GM19395 (cell line): ENCODE results near the gene SORL1.

Experiments used
- ATAC-seq: cut with Tn5 transposase; IDR thresholded peaks from one replicate; pipeline ENCODE4 v1.9.1; 2021; ENCODE audit warnings: mild to moderate bottlenecking, moderate library complexity; ENCODE audit not compliant: unreplicated experiment

The SORL1 gene

DNA sequence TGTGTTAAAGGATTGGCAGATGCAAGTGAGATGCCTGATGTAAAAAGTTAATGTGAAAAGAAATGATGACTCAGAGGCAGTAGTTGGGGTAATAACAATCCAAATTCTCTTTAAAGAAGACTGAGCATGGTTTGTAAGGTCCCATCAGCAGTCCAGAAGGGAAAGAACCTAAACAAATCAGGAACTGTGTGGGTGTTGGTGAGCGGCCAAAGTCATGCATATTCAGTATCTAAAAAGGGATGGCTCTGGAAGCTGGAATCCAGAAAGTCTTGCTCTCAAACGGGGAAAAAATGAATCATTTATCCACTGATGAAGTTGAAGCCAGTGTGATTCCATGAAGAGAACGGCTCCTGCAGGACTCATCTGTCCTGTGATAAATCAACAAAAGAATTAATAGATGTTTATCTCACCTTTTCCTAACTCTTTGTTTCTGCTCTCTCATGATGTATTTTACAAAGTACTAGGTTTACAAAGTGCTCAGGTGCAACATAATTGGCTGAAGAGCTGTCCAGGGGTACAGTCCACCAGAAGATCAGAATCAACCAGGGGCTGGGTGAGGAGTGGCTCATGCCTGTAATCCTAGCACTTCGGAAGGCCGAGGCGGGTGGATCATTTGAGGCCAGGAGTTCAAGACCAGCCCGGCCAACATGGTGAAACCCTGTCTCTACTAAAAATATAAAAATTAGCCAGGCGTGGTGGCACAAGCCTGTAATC lies 21.1 kb downstream of the SORL1 start:
- no peak for ATAC-seq

- no peak for ATAC-seq
Measured at GRCh38 chr11:121474680-121475079, 22.6 kb downstream of the SORL1 start.

- no peak for ATAC-seq
Measured at GRCh38 chr11:121476379-121477032, 24.4 kb downstream of the SORL1 start.

DNA sequence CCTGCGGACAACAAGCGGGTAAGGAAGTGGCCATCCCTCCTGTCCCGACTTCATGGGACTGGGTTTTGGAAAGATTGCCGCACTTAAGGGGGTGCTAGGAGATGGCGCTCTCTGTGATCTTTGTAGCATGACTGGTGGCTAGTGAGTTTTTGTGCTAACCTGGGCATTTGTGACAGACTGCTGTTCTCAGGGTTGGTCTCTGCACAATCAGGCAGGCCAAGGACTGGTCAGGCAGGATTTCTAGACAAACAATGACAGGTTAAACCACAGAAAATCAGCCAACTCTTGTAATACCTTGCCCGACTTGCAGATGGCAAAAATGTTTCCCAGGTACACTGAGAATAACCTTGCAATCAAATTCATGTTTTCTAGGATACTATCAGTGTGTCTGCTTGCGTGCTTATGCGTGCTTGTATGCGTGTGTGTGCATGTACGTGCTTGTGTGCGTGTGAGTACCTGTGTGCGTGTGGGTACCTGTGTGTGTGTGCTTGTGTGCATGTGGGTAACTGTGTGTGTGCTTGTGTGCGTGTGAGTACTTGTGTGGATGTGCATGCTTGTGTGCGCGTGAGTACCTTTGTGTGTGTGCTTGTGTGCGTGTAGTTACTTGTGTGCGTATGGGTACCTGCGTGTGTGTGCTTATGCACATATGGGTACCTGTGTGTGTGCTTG lies 26.2 kb downstream of the SORL1 start:
- ATAC-seq = no peak

DNA sequence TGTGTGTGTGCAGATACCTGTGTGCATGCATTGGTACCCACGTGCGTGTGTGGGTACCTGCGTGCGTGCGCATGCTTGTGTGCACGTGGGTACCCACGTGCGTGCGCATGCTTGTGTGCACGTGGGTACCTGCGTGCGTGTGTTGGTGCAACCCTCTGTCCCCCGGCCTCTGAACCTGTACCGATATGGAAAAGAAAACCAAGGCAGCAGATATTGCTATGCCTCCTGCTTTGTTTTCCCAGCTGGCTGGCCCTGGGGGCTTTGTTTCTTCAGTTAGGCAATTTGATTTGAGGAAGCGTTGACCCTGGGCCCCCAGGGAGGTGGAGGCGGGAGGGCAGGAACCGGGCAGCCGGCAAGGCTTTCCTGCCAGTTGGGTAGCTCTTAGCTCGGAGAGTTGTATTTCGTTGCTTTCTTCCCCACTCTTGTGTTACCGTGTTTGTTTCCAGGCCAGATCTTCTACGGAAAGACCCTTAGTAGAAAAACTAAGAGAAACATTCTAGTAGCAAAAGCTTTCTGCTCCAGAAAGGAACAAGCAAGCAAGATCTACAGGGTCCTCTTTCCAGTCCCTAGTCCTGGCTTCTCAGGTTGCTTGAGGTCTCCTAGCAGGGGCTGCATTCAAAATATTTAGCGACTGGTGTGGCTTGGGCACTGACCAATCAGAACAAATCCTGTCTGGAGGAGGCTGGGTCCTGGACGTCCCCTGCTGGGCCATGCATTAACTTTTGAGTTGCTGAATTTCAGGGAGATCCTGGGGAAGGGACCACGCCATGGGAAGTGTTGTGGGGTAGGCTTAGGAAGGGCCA lies 27.0 kb downstream of the SORL1 start:
- no peak for ATAC-seq

- no peak for ATAC-seq
Measured at GRCh38 chr11:121479698-121480238, 27.7 kb downstream of the SORL1 start.

DNA sequence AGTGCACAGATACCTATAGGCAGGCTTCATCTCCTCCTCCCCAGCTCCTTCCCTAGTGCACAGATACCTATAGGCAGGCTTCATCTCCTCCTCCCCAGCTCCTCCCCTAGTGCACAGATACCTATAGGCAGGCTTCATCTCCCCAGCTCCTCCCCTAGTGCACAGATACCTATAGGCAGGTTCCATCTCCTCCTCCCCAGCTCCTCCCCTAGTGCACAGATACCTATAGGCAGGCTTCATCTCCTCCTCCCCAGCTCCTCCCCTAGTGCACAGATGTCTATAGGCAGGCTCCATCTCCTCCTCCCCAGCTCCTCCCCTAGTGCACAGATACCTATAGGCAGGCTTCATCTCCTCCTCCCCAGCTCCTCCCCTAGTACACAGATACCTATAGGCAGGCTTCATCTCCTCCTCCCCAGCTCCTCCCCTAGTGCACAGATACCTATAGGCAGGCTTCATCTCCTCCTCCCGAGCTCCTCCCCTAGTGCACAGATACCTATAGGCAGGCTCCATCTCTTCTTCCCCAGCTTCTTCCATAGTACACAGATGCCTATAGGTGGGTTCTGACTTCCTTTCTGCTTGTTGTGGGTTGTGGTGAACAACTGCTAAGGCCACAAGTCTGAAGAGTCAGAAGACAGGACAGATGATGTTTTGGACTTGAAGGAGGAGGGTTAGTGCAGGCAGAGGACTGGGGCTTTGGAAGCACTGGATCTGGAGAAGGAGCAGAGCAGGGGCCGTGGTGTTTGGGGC lies 29.5 kb downstream of the SORL1 start:
- ATAC-seq = peak; percentile 53

DNA sequence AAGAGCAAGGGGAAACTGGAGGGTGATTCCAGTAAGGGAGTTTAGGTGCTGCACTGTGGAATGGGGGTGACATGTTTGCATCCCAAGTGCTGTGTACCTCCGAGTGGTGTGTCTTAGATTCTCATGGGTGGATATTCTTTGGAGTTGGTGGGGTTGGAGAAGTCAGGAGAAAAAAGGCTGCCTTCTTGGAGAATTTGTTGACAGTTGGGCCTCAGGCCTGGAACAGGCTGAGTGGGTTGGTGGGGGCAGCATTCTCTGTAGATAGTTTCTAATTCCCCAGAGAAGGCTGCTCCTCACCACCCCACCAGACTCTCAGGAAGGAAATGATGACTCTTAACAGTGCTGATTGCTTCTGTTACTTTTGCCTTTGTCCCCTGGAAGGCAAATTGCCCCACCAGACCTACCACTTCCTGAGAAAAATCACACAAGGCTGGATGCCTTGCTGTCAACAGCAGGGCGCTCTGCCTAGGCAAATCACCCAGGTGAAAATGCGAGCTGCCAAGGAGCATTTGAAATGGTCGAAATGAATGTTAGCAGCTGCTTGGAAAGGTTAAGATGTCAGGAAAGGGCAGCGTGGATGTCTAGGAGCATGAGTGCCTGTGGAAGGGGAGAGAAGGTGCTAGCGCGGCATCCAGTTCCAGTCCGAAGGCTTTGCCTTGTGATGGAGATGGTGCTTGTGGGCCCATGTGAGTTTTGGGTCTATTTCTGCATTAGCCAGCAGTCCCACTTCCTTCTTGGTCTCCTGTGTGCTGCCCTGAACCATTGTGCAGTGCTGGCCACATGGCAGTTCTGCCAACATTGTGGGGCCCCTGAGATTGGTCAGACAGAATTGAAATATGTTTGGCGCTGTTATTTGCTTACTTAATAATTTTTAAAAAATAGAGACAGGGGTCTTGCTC lies 30.4 kb downstream of the SORL1 start:
- peak; percentile 90 for ATAC-seq

DNA sequence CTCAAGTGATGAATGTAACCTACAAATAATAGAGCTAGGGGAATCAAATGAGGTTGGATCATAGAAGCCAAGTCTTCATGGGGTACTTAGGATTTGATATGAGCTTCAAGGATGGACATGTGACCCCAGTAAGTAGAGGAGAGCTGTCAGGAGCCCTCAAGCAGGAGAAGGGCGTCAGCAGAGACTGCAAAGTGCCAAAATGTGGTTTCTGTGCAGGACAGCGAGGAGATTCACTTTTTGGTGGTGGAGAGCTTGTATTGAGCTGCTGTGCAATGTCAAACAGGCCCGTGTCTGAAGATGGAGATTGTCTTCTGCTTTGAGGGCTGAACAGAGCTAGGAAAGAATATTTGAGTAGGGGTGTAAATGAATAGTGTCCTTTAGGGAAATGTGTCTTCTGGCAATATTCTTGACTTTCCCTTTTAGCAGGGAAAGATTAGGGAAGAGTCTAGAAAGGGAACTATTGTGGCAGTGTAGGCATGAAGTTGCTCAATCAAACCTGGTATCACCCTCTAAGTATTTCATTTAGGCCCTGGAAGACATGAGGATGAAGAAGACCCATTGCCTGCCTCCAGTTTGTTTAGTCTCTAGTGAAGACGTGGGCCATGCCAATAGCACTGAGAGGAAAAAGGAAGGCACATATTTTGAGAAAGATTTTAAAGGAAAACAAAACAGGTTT lies 31.8 kb downstream of the SORL1 start:
- no peak for ATAC-seq

DNA sequence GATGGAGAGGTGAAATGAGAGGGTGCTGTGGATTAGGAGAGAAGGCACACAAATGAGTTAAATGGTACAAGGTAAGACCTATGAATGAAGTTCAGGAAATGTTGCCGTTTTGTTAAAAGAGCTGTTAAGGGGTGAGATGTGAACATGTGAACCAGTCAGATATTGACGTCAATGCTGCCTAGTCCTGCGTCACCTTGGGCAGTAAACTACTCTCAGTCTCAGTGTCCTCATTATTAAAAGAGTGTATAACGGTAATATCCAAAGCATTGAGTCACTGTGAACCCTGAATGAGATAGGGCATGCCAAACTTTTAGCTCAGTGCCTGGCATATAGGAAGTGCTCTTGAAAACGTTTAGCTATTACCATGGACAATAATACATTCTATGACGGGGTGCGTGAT lies 33.1 kb downstream of the SORL1 start:
- ATAC-seq = no peak

GRCh38 chr11:121486054-121486453 lies 33.9 kb downstream of the SORL1 start:
- no peak for ATAC-seq

GRCh38 chr11:121487191-121487590 lies 35.1 kb downstream of the SORL1 start:
- ATAC-seq = no peak

GRCh38 chr11:121488170-121488569 lies 36.1 kb downstream of the SORL1 start:
- no peak for ATAC-seq

DNA sequence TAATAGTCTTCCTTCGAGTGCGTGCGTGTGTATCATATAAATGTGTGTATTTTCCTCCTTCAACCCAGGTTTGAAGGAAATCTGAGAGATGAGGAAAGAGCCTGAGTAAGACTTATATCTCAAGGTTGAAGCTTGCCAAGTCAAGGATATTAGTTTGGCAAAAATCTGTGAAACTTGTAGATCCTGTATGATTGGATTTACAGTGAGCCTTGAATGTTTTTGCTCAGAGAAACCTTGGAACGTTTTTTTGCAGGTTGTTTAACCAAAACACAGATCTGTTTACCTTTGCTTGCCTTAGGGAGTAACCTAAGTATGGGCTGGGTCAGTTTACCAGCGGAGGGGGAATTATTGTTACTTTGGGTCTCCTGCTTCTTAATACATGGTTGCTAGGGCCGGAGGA lies 36.5 kb downstream of the SORL1 start:
- ATAC-seq = no peak

GRCh38 chr11:121489823-121490222 lies 37.7 kb downstream of the SORL1 start:
- ATAC-seq = no peak

DNA sequence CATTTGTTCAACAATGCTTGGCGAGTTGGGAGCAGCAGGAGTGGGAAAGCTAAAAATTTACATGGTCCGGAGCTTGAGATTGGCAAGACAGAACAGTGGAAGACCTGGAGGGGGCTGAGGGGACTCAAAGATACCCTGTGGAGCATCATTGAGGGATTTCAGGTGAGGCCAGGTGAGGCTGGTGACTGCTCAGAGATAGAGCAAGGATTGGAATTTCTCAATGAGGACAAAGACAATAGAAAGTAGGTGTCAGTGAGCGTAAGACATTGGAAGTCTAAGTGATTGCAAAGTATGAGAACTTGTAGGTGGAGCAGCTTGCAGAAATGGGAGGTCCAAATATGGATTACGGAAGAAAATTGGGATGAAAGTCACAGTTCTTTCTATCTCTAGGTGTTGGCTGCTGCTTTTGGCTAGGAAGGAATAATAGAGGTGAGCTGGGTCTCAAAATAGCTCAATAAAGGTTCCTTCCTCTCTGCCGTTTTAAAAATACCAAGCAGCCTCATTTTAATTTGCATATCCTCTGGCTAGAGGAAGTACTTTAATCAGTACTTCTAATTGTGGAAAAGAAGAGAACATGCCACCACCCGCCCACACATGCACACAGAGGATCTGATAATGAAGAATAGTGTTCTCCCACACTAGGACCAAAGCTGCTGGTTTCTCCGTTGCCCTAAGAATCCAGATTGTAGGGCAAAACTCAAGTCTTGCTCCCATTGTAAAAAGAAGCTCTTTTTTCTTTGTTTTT lies 42.4 kb downstream of the SORL1 start:
- peak; percentile 87 for ATAC-seq

- ATAC-seq = no peak
Measured at GRCh38 chr11:121497176-121497998, 45.3 kb downstream of the SORL1 start.
